Measurements from ENCODE around the gene MPRIP.

Gene MPRIP

GRCh38 chr17:17018021-17018441 is 24.2 kb upstream of the MPRIP start:
- DNase-seq (ENCODE audit: extremely low read depth, insufficient read length) = no peak
- no peak for TF ChIP-seq CTCF (IDR thresholded peaks at IDR 0.05; ENCODE audit: insufficient read depth, low read length, poor library complexity, severe bottlenecking)
- Histone ChIP-seq H3K36me3 (ENCODE audit: control insufficient read depth, insufficient read depth, low read length) (no peaks in the 10 kb centered on the region), H3K4me3 (replicated peaks; ENCODE audit: low read depth, low read length) (no peak overlapping the region), H3K27me3 (replicated peaks; ENCODE audit: control insufficient read depth, insufficient read depth, low read length) (no peaks in the 10 kb centered on the region; the same call in 1 of the 2 replicates)

- TF ChIP-seq CTCF (IDR thresholded peaks at IDR 0.05; ENCODE audit: insufficient read depth, low read length, poor library complexity, severe bottlenecking) = no peak
- no peak for DNase-seq (ENCODE audit: extremely low read depth, insufficient read length)
- no peaks in the 10 kb centered on the region; the same call in 1 of the 2 replicates for H3K27me3 ChIP-seq (replicated peaks; ENCODE audit: control insufficient read depth, insufficient read depth, low read length)
- H3K36me3 ChIP-seq (ENCODE audit: control insufficient read depth, insufficient read depth, low read length) = no peaks in the 10 kb centered on the region
- no peak overlapping the region for H3K4me3 ChIP-seq (replicated peaks; ENCODE audit: low read depth, low read length)
Observed at GRCh38 chr17:17018612-17019429, 23.4 kb upstream of the MPRIP start.

- Histone ChIP-seq H3K4me3 (replicated peaks; ENCODE audit: low read depth, low read length) (no peak overlapping the region), H3K27me3 (replicated peaks; ENCODE audit: control insufficient read depth, insufficient read depth, low read length) (no peaks in the 10 kb centered on the region; the same call in 1 of the 2 replicates), H3K36me3 (ENCODE audit: control insufficient read depth, insufficient read depth, low read length) (no peaks in the 10 kb centered on the region)
- no peak for TF ChIP-seq CTCF (IDR thresholded peaks at IDR 0.05; ENCODE audit: insufficient read depth, low read length, poor library complexity, severe bottlenecking)
- DNase-seq (ENCODE audit: extremely low read depth, insufficient read length) = no peak
Observed at GRCh38 chr17:17019430-17019762, 22.9 kb upstream of the MPRIP start.

- no peak for DNase-seq (ENCODE audit: extremely low read depth, insufficient read length)
- H3K27me3 ChIP-seq (replicated peaks; ENCODE audit: control insufficient read depth, insufficient read depth, low read length) = no peaks in the 10 kb centered on the region; the same call in 1 of the 2 replicates
Observed at GRCh38 chr17:17019891-17020456, 22.3 kb upstream of the MPRIP start.

GRCh38 chr17:17020821-17021193 is 21.4 kb upstream of the MPRIP start:
- no peak for DNase-seq (ENCODE audit: extremely low read depth, insufficient read length)
- Histone ChIP-seq H3K27me3 (replicated peaks; ENCODE audit: control insufficient read depth, insufficient read depth, low read length) (no peaks in the 10 kb centered on the region; the same call in 1 of the 2 replicates), H3K36me3 (ENCODE audit: control insufficient read depth, insufficient read depth, low read length) (no peaks in the 10 kb centered on the region), H3K4me3 (replicated peaks; ENCODE audit: low read depth, low read length) (no peak overlapping the region)
- TF ChIP-seq CTCF (IDR thresholded peaks at IDR 0.05; ENCODE audit: insufficient read depth, low read length, poor library complexity, severe bottlenecking) = no peak

More at GRCh38 chr17:17019891-17020456, 22.3 kb upstream of the MPRIP start:
- Histone ChIP-seq H3K4me3 (replicated peaks; ENCODE audit: low read depth, low read length) (no peak overlapping the region), H3K36me3 (ENCODE audit: control insufficient read depth, insufficient read depth, low read length) (no peaks in the 10 kb centered on the region)
- TF ChIP-seq CTCF (IDR thresholded peaks at IDR 0.05; ENCODE audit: insufficient read depth, low read length, poor library complexity, severe bottlenecking) = no peak
